DND-41 (cell line): ENCODE measurements around the gene PANX1.

Experiments
- ATAC-seq: fragments of 200-7000 bp; cut with Tn5 transposase; 3 replicates; pipeline ENCODE4 v1.9.1; 2021; ENCODE audit warnings: low read depth; ENCODE audit not compliant: insufficient read depth
- DNase-seq: peaks from one replicate; pipeline ENCODE4 v3.0.0-alpha.2; 2020
- H2AFZ ChIP-seq: 2 replicates; pipeline ENCODE4 v1.6.0; 2012; ENCODE audit warnings: low read depth, low read length
- H3K27ac ChIP-seq: 2 replicates; pipeline ENCODE4 v1.5.1; 2012; ENCODE audit warnings: low read length, inconsistent platforms
- H3K27me3 ChIP-seq: fragments of 200-600 bp; sonication (generic); 2 replicates; pipeline ENCODE4 v1.6.0; 2012; ENCODE audit warnings: low read length, mild to moderate bottlenecking, inconsistent platforms; ENCODE audit not compliant: insufficient read depth, poor library complexity
- H3K36me3 ChIP-seq: 2 replicates; pipeline ENCODE4 v1.5.1; 2012; ENCODE audit warnings: low read length, inconsistent platforms; ENCODE audit not compliant: insufficient read depth
- H3K4me1 ChIP-seq: 2 replicates; pipeline ENCODE4 v1.5.1; 2012; ENCODE audit warnings: mild to moderate bottlenecking, low read length; ENCODE audit not compliant: insufficient read depth
- H3K4me2 ChIP-seq: 2 replicates; pipeline ENCODE4 v1.6.0; 2012; ENCODE audit warnings: mild to moderate bottlenecking, moderate library complexity, low read length, inconsistent platforms; ENCODE audit not compliant: insufficient read depth
- H3K4me3 ChIP-seq, 2 experiments: fragments of 200-600 bp in 1 of 2; shearing (Covaris generic) in 1 of 2; 2 replicates each; pipeline ENCODE4 v1.5.1; 2012 to 2016; ENCODE audit warnings: inconsistent platforms in 2 of 2, low read length in 2 of 2, mild to moderate bottlenecking in 2 of 2, low read depth in 1 of 2, moderate library complexity in 1 of 2
- H3K79me2 ChIP-seq: 2 replicates; pipeline ENCODE4 v1.6.0; 2012; ENCODE audit warnings: low read length, inconsistent platforms; ENCODE audit not compliant: insufficient read depth
- H3K9ac ChIP-seq: 2 replicates; pipeline ENCODE4 v1.6.0; 2012; ENCODE audit warnings: low read depth, mild to moderate bottlenecking, inconsistent platforms, low read length, moderate library complexity
- H3K9me3 ChIP-seq: 2 replicates; pipeline ENCODE4 v1.5.1; 2012; ENCODE audit warnings: low read length, moderate library complexity, mild to moderate bottlenecking, inconsistent platforms; ENCODE audit not compliant: insufficient read depth, severe bottlenecking
- H4K20me1 ChIP-seq: 2 replicates; pipeline ENCODE4 v1.6.0; 2012; ENCODE audit warnings: low read length; ENCODE audit not compliant: insufficient read depth
- CTCF ChIP-seq: IDR thresholded peaks from 2 replicates; pipeline ENCODE4 v1.5.1; 2012; ENCODE audit warnings: borderline replicate concordance, low read length, moderate library complexity, mild to moderate bottlenecking; ENCODE audit not compliant: poor library complexity, severe bottlenecking; ENCODE audit errors: extremely low read depth
- EZH2 ChIP-seq: IDR thresholded peaks from 3 replicates; pipeline ENCODE4 v1.6.1; 2012; ENCODE audit warnings: borderline replicate concordance, low read depth, mild to moderate bottlenecking, moderate library complexity, low read length, inconsistent platforms; ENCODE audit not compliant: severe bottlenecking

Gene PANX1

GRCh38 chr11:94148189-94148588, 19.5 kb downstream of the PANX1 start:
- Histone ChIP-seq H2AFZ (no peak overlapping the region), H3K79me2 (peaks cover 90% of the 10 kb centered on the region), H3K27ac (no peak overlapping the region), H3K27me3 (no peaks in the 10 kb centered on the region), H3K4me1 (peaks cover 17% of the 10 kb centered on the region), H3K9ac (no peak overlapping the region), H3K4me3 (no peak overlapping the region), H3K9me3 (no peaks in the 10 kb centered on the region), H4K20me1 (peaks cover 87% of the 10 kb centered on the region), H3K36me3 (no peaks in the 10 kb centered on the region), H3K4me2 (no peak overlapping the region)
- TF ChIP-seq CTCF, result no peak
- TF ChIP-seq EZH2, result no peak
- ATAC-seq, result no peak
- DNase-seq, result no peak

GRCh38 chr11:94149431-94150017, 20.9 kb downstream of the PANX1 start:
- peaks cover 80% of the 10 kb centered on the region for H4K20me1 ChIP-seq
- peaks cover 78% of the 10 kb centered on the region for H3K79me2 ChIP-seq

GRCh38 chr11:94150056-94150455, 21.4 kb downstream of the PANX1 start:
- Histone ChIP-seq H4K20me1 (peaks cover 75% of the 10 kb centered on the region), H3K9me3 (no peaks in the 10 kb centered on the region), H3K27ac (no peak overlapping the region), H2AFZ (no peak overlapping the region), H3K4me2 (no peak overlapping the region), H3K36me3 (peaks cover 5% of the 10 kb centered on the region; the same call in 1 of the 2 replicates), H3K4me3 (no peak overlapping the region), H3K4me1 (peaks cover 17% of the 10 kb centered on the region), H3K9ac (no peak overlapping the region), H3K27me3 (no peaks in the 10 kb centered on the region), H3K79me2 (peaks cover 72% of the 10 kb centered on the region)
- DNase-seq (no peak), ATAC-seq (no peak)
- TF ChIP-seq EZH2 (no peak), CTCF (no peak)

More at GRCh38 chr11:94149431-94150017, 20.9 kb downstream of the PANX1 start:
- TF ChIP-seq CTCF (no peak), EZH2 (no peak)
- no peak overlapping the region for H3K27ac ChIP-seq
- H3K27me3 ChIP-seq, result no peaks in the 10 kb centered on the region
- ATAC-seq, result no peak
- H3K4me3 ChIP-seq, result no peak overlapping the region
- H2AFZ ChIP-seq, result no peak overlapping the region
- H3K4me2 ChIP-seq, result no peak overlapping the region
- DNase-seq, result no peak
- peaks cover 5% of the 10 kb centered on the region; the same call in 1 of the 2 replicates for H3K36me3 ChIP-seq
- H3K4me1 ChIP-seq, result peaks cover 17% of the 10 kb centered on the region
- no peaks in the 10 kb centered on the region for H3K9me3 ChIP-seq
- H3K9ac ChIP-seq, result no peak overlapping the region
